NCI-H2196 (cell line): Measurements from ENCODE around the gene SREBF1.

Source experiments
- DNase-seq: peaks from one replicate; lab custom pipeline; 2025; ENCODE audit not compliant: unreplicated experiment; lab: John Stamatoyannopoulos, UW

The SREBF1 gene

GRCh38 chr17:17826342-17826713, 10.5 kb downstream of the SREBF1 start:
- no peak for DNase-seq

GRCh38 chr17:17824783-17825614, 11.8 kb downstream of the SREBF1 start:
- DNase-seq = no peak

- no peak for DNase-seq
Measured at GRCh38 chr17:17824119-17824782, 12.5 kb downstream of the SREBF1 start.

GRCh38 chr17:17823433-17824118, 13.2 kb downstream of the SREBF1 start:
- DNase-seq = peak; percentile 83

GRCh38 chr17:17822616-17823015, 14.2 kb downstream of the SREBF1 start:
- no peak for DNase-seq

- peak; percentile 27 for DNase-seq
Measured at GRCh38 chr17:17822189-17822588, 14.6 kb downstream of the SREBF1 start.

GRCh38 chr17:17820463-17821158, 16.2 kb downstream of the SREBF1 start:
- DNase-seq = no peak

- no peak for DNase-seq
Measured at GRCh38 chr17:17820046-17820445, 16.7 kb downstream of the SREBF1 start.

GRCh38 chr17:17819561-17819995, 17.2 kb downstream of the SREBF1 start:
- DNase-seq = peak; percentile 42

- no peak for DNase-seq
Measured at GRCh38 chr17:17819111-17819510, 17.7 kb downstream of the SREBF1 start.

- peak; percentile 42 for DNase-seq
Measured at GRCh38 chr17:17818088-17818526, 18.7 kb downstream of the SREBF1 start.

- no peak for DNase-seq
Measured at GRCh38 chr17:17817552-17817947, 19.2 kb downstream of the SREBF1 start.

- no peak for DNase-seq
Measured at GRCh38 chr17:17816831-17817551, 19.8 kb downstream of the SREBF1 start.

GRCh38 chr17:17816240-17816814, 20.5 kb downstream of the SREBF1 start:
- no peak for DNase-seq

- no peak for DNase-seq
Measured at GRCh38 chr17:17815436-17816200, 21.2 kb downstream of the SREBF1 start.

GRCh38 chr17:17815062-17815406, 21.8 kb downstream of the SREBF1 start:
- DNase-seq = no peak

GRCh38 chr17:17814162-17815061, 22.4 kb downstream of the SREBF1 start:
- DNase-seq = no peak

GRCh38 chr17:17813725-17814095, 23.1 kb downstream of the SREBF1 start:
- DNase-seq = no peak
